Keratinocyte (primary cell): ENCODE measurements around the gene VPS9D1. TPM values are rescaled to one million over a fixed set of nuclear protein-coding genes. Genes with fewer than 3 reads are reported as not detected.

Experiments used
- DNase-seq: peaks from one replicate; pipeline ENCODE4 v3.0.0-alpha.2; 2011; ENCODE audit warnings: low read depth, missing footprints, low spot score
- FAIRE-seq: peaks from 2 replicates; lab custom pipeline; 2011; peaks lifted over from hg19 to GRCh38; lab: Jason Lieb, UNC
- H2AFZ ChIP-seq: 2 replicates; pipeline ENCODE4 v1.6.0; 2012; ENCODE audit warnings: low read length, control low read depth, inconsistent platforms; ENCODE audit not compliant: control insufficient read depth
- H3K27ac ChIP-seq: 2 replicates; pipeline ENCODE4 v1.5.1; 2011; ENCODE audit warnings: low read length; ENCODE audit not compliant: control insufficient read depth, insufficient read depth
- H3K27me3 ChIP-seq: 3 replicates; pipeline ENCODE4 v1.6.0; 2011; ENCODE audit warnings: low read length; ENCODE audit not compliant: control insufficient read depth, insufficient read depth; ENCODE audit errors: extremely low read depth
- H3K36me3 ChIP-seq, 2 experiments: 2 replicates in 1 of 2; 3 replicates in 1 of 2; pipeline ENCODE4 v1.5.1; 2011; ENCODE audit warnings: low read length in 2 of 2, mild to moderate bottlenecking in 1 of 2; ENCODE audit not compliant: control insufficient read depth in 2 of 2, insufficient read depth in 2 of 2; ENCODE audit errors: extremely low read depth in 1 of 2
- H3K4me1 ChIP-seq: 3 replicates; pipeline ENCODE4 v1.5.1; 2011; ENCODE audit warnings: low read length; ENCODE audit not compliant: control insufficient read depth, insufficient read depth; ENCODE audit errors: extremely low read depth
- H3K4me2 ChIP-seq: 3 replicates; pipeline ENCODE4 v1.6.0; 2011; ENCODE audit warnings: low read depth, low read length; ENCODE audit not compliant: control insufficient read depth, insufficient read depth; ENCODE audit errors: extremely low read depth
- H3K4me3 ChIP-seq, 3 experiments: fragments of 200-600 bp in 1 of 3; sonication (generic) in 1 of 3; 2 replicates in 2 of 3; 3 replicates in 1 of 3; pipeline ENCODE4 v1.5.1; 2011 to 2016; ENCODE audit warnings: low read length in 3 of 3, mild to moderate bottlenecking in 3 of 3, control low read depth in 2 of 3, inconsistent platforms in 1 of 3, low read depth in 1 of 3, mixed read lengths in 1 of 3, mixed run types in 1 of 3, moderate library complexity in 1 of 3; ENCODE audit not compliant: control insufficient read depth in 2 of 3, insufficient read depth in 2 of 3; ENCODE audit errors: extremely low read depth in 1 of 3
- H3K79me2 ChIP-seq: 2 replicates; pipeline ENCODE4 v1.6.0; 2012; ENCODE audit warnings: low read length; ENCODE audit not compliant: control insufficient read depth, insufficient read depth
- H3K9ac ChIP-seq: 3 replicates; pipeline ENCODE4 v1.6.0; 2011; ENCODE audit warnings: low read length; ENCODE audit not compliant: control insufficient read depth, insufficient read depth; ENCODE audit errors: extremely low read depth
- H3K9me1 ChIP-seq: 3 replicates; pipeline ENCODE4 v1.6.0; 2011; ENCODE audit warnings: low read length; ENCODE audit not compliant: control insufficient read depth, insufficient read depth; ENCODE audit errors: extremely low read depth
- H3K9me3 ChIP-seq: 2 replicates; pipeline ENCODE4 v1.5.1; 2012; ENCODE audit warnings: low read depth, low read length; ENCODE audit not compliant: control insufficient read depth
- H4K20me1 ChIP-seq: 3 replicates; pipeline ENCODE4 v1.6.0; 2011; ENCODE audit warnings: low read length; ENCODE audit not compliant: control insufficient read depth, insufficient read depth; ENCODE audit errors: extremely low read depth
- EZH2 ChIP-seq: IDR thresholded peaks from one replicate; pipeline ENCODE4 v1.6.1; 2012; ENCODE audit warnings: inconsistent platforms, mild to moderate bottlenecking, low read length, moderate library complexity
- dilution Hi-C: fragments of 300-500 bp; cut with MboI; formaldehyde crosslinking; loops from one replicate; pipeline ENCODE4 v1.7.0; 2020; ENCODE audit warnings: low sequenced_read_pairs; ENCODE audit not compliant: extremely low pct_ligation_motif_present
- polyA plus RNA-seq, 5 experiments: library from polyadenylated mRNA; depleted of rRNA in 3 of 5; stranded (reverse) in 3 of 5; stranded (forward) in 1 of 5; unstranded in 1 of 5; fragments of >200 nt; gene quantifications; 1 replicate in 1 of 5; 2 replicates in 3 of 5; 3 replicates in 1 of 5; pipeline versions ENCODE4 v1.2.1 to v1.2.3, GENCODE V29; 2011 to 2012; ENCODE audit warnings: missing spikeins in 2 of 5, low read depth in 1 of 5, low replicate concordance in 1 of 5
- TF ChIP-seq, protein P1 (sequence below), 3 experiments: IDR thresholded peaks in 1 of 3; conservative IDR thresholded peaks in 1 of 3; optimal IDR thresholded peaks in 1 of 3; 2 replicates in 2 of 3; 3 replicates in 1 of 3; pipeline versions ENCODE3 to v1.5.1; 2011; ENCODE audit warnings: low read length in 3 of 3, mild to moderate bottlenecking in 3 of 3, moderate library complexity in 2 of 3, control low read depth in 1 of 3, inconsistent platforms in 1 of 3; ENCODE audit not compliant: insufficient read depth in 2 of 3; ENCODE audit errors: extremely low read depth in 1 of 3

The VPS9D1 gene
- polyA plus RNA-seq, 1 donor (not counting 4 experiments of a cell fraction or from before 2014, with no cell fraction given), result 1.6 TPM

DNA sequence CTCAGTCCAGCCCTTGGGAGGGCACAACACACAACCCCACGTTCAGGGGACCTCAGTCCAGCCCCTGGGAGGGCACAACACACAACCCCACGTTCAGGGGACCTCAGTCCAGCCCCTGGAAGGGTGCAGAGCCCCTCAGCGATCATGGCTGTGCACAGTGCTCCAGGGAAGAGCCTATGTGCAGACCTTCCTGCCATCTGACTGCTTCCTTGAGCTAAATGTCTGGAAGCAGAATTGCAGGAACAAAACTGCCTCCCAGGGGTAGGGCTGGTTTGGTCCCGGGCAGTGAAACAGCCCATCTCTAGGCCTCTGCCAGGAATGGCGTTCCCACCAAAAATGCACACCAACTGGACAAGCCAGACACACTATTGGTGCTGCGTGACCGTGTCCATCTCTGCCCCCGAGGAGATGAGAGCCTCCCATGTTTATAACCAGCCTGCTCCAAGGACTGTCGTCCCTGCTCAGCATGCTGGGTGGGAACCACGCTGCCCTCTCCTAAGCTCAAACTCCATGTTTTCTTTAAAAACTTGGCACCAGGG is 44.7 kb upstream of the VPS9D1 start:
- H3K27ac ChIP-seq, result no peak overlapping the region
- no peak overlapping the region for H3K4me2 ChIP-seq
- FAIRE-seq, result no peak
- no peaks in the 10 kb centered on the region for H3K27me3 ChIP-seq
- no peak overlapping the region for H3K4me3 ChIP-seq
- no peak overlapping the region for H2AFZ ChIP-seq
- H3K9me3 ChIP-seq, result no peaks in the 10 kb centered on the region
- DNase-seq, result no peak
- H4K20me1 ChIP-seq, result no peaks in the 10 kb centered on the region
- no peaks in the 10 kb centered on the region for H3K4me1 ChIP-seq
- H3K36me3 ChIP-seq, result peaks cover 4 to 33% of the 10 kb centered on the region in 2 experiments
- no peaks in the 10 kb centered on the region for H3K9me1 ChIP-seq
- dilution Hi-C loops, result no loop called here
- H3K9ac ChIP-seq, result no peak overlapping the region
- TF ChIP-seq EZH2, result no peak
- TF ChIP-seq, protein P1, sequence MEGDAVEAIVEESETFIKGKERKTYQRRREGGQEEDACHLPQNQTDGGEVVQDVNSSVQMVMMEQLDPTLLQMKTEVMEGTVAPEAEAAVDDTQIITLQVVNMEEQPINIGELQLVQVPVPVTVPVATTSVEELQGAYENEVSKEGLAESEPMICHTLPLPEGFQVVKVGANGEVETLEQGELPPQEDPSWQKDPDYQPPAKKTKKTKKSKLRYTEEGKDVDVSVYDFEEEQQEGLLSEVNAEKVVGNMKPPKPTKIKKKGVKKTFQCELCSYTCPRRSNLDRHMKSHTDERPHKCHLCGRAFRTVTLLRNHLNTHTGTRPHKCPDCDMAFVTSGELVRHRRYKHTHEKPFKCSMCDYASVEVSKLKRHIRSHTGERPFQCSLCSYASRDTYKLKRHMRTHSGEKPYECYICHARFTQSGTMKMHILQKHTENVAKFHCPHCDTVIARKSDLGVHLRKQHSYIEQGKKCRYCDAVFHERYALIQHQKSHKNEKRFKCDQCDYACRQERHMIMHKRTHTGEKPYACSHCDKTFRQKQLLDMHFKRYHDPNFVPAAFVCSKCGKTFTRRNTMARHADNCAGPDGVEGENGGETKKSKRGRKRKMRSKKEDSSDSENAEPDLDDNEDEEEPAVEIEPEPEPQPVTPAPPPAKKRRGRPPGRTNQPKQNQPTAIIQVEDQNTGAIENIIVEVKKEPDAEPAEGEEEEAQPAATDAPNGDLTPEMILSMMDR (optimal IDR thresholded peaks at IDR 0.05 in 1 of 3, IDR thresholded peaks at IDR 0.05 in 1 of 3, conservative IDR thresholded peaks at IDR 0.05 in 1 of 3; ENCODE audit: extremely low read depth in 1 of 3, insufficient read depth in 2 of 3, low read length in 3 of 3), result no peak
- no peaks in the 10 kb centered on the region for H3K79me2 ChIP-seq

DNA sequence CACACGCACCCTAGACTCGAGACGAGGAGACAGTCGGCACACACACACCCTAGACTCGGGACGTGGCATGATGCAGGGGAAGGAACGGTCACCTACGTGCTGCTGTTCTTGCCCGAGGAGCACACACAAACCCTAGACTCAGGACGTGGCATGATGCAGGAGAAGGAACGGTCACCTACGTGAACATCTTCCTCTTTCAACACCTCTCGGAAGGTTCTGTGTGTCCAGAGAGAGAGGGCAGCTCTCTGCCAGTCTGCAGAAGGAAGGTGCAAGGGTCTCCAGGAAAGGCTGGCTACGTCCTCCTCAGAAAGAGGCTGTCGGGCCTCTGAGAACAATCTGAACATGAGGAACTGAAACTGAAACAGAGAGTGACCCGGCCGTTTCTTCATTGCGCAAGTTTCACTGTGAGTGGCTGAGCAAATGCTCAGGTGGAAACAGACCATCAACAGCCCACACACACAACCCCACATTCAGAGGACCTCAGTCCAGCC is 44.1 kb upstream of the VPS9D1 start:
- Histone ChIP-seq H3K9me1 (no peaks in the 10 kb centered on the region), H3K79me2 (no peaks in the 10 kb centered on the region), H3K9me3 (no peaks in the 10 kb centered on the region), H3K27me3 (no peaks in the 10 kb centered on the region), H3K4me2 (no peak overlapping the region), H3K4me1 (no peaks in the 10 kb centered on the region), H2AFZ (no peak overlapping the region), H3K4me3 (no peak overlapping the region), H3K27ac (no peak overlapping the region), H3K36me3 (peaks cover 2 to 27% of the 10 kb centered on the region in 2 experiments), H4K20me1 (no peaks in the 10 kb centered on the region), H3K9ac (no peak overlapping the region)
- DNase-seq (no peak), FAIRE-seq (no peak)
- dilution Hi-C loops, result no loop called here
- TF ChIP-seq, protein P1 (optimal IDR thresholded peaks at IDR 0.05 in 1 of 3, IDR thresholded peaks at IDR 0.05 in 1 of 3, conservative IDR thresholded peaks at IDR 0.05 in 1 of 3; ENCODE audit: extremely low read depth in 1 of 3, insufficient read depth in 2 of 3, low read length in 3 of 3), result no peak
- TF ChIP-seq EZH2, result no peak
